GM19397 (cell line): ENCODE measurements around the gene ADAM8.
"Not testable (repeated sequence)": the region's sequence is repeated elsewhere in the genome, so short reads cannot be mapped to it uniquely, and the experiment has no call there.

ENCODE experiments used
- ATAC-seq: cut with Tn5 transposase; IDR thresholded peaks from one replicate; pipeline ENCODE4 v1.9.1; 2021; ENCODE audit warnings: mild to moderate bottlenecking, moderate library complexity; ENCODE audit not compliant: unreplicated experiment

The ADAM8 gene

GRCh38 chr10:133234796-133235195, 41.9 kb downstream of the ADAM8 start:
- not testable (repeated sequence) for ATAC-seq

GRCh38 chr10:133231946-133232574, 44.6 kb downstream of the ADAM8 start:
- no peak for ATAC-seq

GRCh38 chr10:133231244-133231945, 45.3 kb downstream of the ADAM8 start:
- ATAC-seq, result no peak

GRCh38 chr10:133230387-133231195, 46.1 kb downstream of the ADAM8 start:
- ATAC-seq, result no peak

GRCh38 chr10:133230044-133230361, 46.7 kb downstream of the ADAM8 start, which contains the start of gene UTF1:
TSS of gene UTF1 (plus strand) at chr10:133230217. CDS start at chr10:133230289, 72 bp downstream.
- no peak for ATAC-seq

GRCh38 chr10:133229265-133230043, 47.2 kb downstream of the ADAM8 start:
- no peak for ATAC-seq

- ATAC-seq, result no peak
Observed at GRCh38 chr10:133227256-133227655, 49.4 kb downstream of the ADAM8 start.

- no peak for ATAC-seq
Observed at GRCh38 chr10:133226251-133226808, 50.3 kb downstream of the ADAM8 start.

- ATAC-seq, result no peak
Observed at GRCh38 chr10:133225707-133226191, 50.9 kb downstream of the ADAM8 start.

GRCh38 chr10:133224756-133225372, 51.8 kb downstream of the ADAM8 start:
- no peak for ATAC-seq

GRCh38 chr10:133224076-133224475, 52.6 kb downstream of the ADAM8 start:
- no peak for ATAC-seq

GRCh38 chr10:133221756-133222155, 54.9 kb downstream of the ADAM8 start:
- not testable (repeated sequence) for ATAC-seq

- no peak for ATAC-seq
Observed at GRCh38 chr10:133221331-133221730, 55.3 kb downstream of the ADAM8 start.

- ATAC-seq, result no peak
Observed at GRCh38 chr10:133219782-133220181, 56.9 kb downstream of the ADAM8 start.

GRCh38 chr10:133218891-133219290, 57.8 kb downstream of the ADAM8 start:
- ATAC-seq, result no peak

- no peak for ATAC-seq
Observed at GRCh38 chr10:133217800-133218589, 58.7 kb downstream of the ADAM8 start.

GRCh38 chr10:133216776-133217175, 59.9 kb downstream of the ADAM8 start:
- no peak for ATAC-seq

GRCh38 chr10:133215586-133215985, 61.1 kb downstream of the ADAM8 start:
- no peak for ATAC-seq
